GM12892 (cell line): ENCODE results near the gene KRT71.

ENCODE experiments used
- POLR2A ChIP-seq: IDR thresholded peaks from 2 replicates; pipeline ENCODE4 v1.6.1; 2011; ENCODE audit warnings: low read depth, low read length, control low read depth
- POLR2AphosphoS5 ChIP-seq: IDR thresholded peaks from 2 replicates; pipeline ENCODE4 v1.6.1; 2011; ENCODE audit warnings: low read depth, low read length, control low read depth
- TAF1 ChIP-seq: IDR thresholded peaks from 2 replicates; pipeline ENCODE4 v1.6.1; 2011; ENCODE audit warnings: low read depth, mild to moderate bottlenecking, control low read depth, low read length, borderline replicate concordance

DNA sequence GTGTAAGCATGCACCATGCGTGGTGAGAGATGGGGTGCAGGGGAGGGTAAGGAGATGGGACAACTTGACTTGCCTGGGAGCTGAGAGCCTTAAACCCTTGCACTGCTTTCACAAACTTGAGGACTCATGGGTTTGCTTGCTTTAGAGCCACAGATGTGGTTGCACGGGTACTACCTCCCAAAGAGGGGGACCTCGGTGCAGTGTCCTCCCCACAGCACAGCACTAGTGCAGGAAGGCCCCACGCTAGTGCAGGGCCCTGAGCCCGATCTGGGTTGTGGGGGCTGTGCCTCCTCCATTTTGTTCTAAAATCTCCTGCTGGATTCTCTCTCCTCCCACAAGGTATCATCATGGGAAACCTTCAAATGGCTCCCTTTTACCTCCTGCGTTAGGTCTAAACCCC is 37.1 kb upstream of the KRT71 start:
- TF ChIP-seq POLR2AphosphoS5 (no peak), TAF1 (no peak), POLR2A (no peak)
